GM19395 (cell line): Measurements from ENCODE around the gene MDK.

Experiments used
- ATAC-seq: cut with Tn5 transposase; IDR thresholded peaks from one replicate; pipeline ENCODE4 v1.9.1; 2021; ENCODE audit warnings: mild to moderate bottlenecking, moderate library complexity; ENCODE audit not compliant: unreplicated experiment

The MDK gene

GRCh38 chr11:46381819-46382645 lies 563 bp downstream of the MDK start:
- no peak for ATAC-seq

- ATAC-seq: no peak
Measured at GRCh38 chr11:46382646-46383403, 1.4 kb downstream of the MDK start.

- no peak for ATAC-seq
Measured at GRCh38 chr11:46383404-46383758, 1.9 kb downstream of the MDK start.

GRCh38 chr11:46383974-46384701 lies 2.7 kb downstream of the MDK start:
- no peak for ATAC-seq

- ATAC-seq: no peak
Measured at GRCh38 chr11:46385169-46386004, 3.9 kb downstream of the MDK start.

- no peak for ATAC-seq
Measured at GRCh38 chr11:46386005-46386578, 4.6 kb downstream of the MDK start.

GRCh38 chr11:46386674-46387073 lies 5.2 kb downstream of the MDK start:
- no peak for ATAC-seq

- no peak for ATAC-seq
Measured at GRCh38 chr11:46387456-46387855, 6.0 kb downstream of the MDK start.

- no peak for ATAC-seq
Measured at GRCh38 chr11:46387919-46388618, 6.6 kb downstream of the MDK start.

GRCh38 chr11:46388619-46389449 lies 7.4 kb downstream of the MDK start:
- no peak for ATAC-seq

GRCh38 chr11:46389450-46390330 lies 8.2 kb downstream of the MDK start:
- peak; percentile 61 for ATAC-seq

- no peak for ATAC-seq
Measured at GRCh38 chr11:46390331-46391171, 9.1 kb downstream of the MDK start.

- no peak for ATAC-seq
Measured at GRCh38 chr11:46391186-46391577, 9.7 kb downstream of the MDK start.

- ATAC-seq: no peak
Measured at GRCh38 chr11:46391578-46392420, 10.3 kb downstream of the MDK start, which contains the start of gene CHRM4. TSS of gene CHRM4 (minus strand) at chr11:46391776. CDS start at chr11:46386557, 5,219 bp downstream.

GRCh38 chr11:46392421-46393230 lies 11.2 kb downstream of the MDK start:
- no peak for ATAC-seq
